ENCODE data around the gene MLPH.

The MLPH gene

DNA sequence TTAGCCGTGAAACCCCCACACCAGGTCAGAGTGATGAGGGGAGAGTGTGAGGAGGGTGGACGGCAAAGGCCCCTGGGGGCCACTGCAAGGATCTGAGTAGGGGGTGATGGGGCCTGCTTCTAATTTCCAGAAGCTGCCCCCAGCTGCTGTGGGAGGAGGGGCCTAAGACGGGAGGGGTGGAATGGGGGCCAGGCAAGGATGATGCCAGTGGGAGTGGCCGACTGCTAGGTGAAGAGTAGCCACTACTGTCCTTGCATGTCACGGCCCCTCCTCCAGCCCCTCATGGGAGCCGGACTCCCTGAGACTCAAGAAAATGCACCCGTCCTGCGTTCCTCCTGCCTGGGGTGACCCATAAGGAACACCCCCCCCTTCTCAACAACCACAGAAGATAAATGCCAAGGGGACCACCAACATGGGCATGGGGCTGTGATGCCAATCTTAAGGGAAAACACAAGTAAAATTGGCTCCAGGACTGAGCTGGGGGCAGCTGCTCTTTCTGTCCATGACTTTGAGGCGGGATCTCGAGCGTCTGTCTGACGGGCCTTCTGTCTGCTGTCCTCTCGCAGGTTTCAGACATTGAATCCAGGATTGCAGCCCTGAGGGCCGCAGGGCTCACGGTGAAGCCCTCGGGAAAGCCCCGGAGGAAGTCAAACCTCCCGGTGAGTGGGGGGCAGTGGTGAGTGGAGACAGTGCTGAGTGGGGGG, 55.1 kb downstream of the MLPH start:
- DNase-seq (ENCODE audit: low read depth) = no peak
- H3K4me3 ChIP-seq (ENCODE audit: low read depth, low read length) = no peak overlapping the region
- no peak for TF ChIP-seq CTCF (IDR thresholded peaks at IDR 0.05; ENCODE audit: insufficient read depth, low read depth, low read length, missing control alignments)

GRCh38 chr2:237546040-237546875, 59.2 kb downstream of the MLPH start:
- no peak overlapping the region for H3K4me3 ChIP-seq (ENCODE audit: low read depth, low read length)
- DNase-seq (ENCODE audit: low read depth) = no peak
- no peak for TF ChIP-seq CTCF (IDR thresholded peaks at IDR 0.05; ENCODE audit: insufficient read depth, low read depth, low read length, missing control alignments)

DNA sequence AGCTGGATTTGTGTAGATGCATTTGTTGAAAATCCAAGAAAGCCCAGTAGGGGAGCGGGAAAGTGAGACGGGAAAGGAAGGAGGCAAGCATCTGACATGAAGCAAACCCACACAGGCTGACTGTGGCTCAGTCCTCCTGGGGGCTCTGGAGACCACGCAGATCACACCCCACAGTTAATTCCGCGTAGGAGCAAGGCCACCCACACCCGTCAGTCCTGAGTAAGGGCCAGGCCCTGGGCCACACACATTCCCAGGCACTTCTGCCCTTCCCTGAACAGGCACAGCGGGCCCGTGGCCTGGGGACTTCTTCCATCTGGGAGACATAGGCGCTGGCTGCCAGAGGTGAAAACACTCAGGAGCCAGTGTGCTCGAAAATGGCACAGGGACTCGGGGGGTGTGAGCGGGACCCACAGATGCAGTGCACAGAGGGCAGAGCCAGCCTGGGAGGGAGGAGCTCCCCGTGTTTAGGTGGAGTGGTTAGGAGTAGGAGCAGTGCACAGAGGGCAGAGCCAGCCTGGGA, 59.9 kb downstream of the MLPH start:
- no peak overlapping the region for H3K4me3 ChIP-seq (ENCODE audit: low read depth, low read length)
- TF ChIP-seq CTCF (IDR thresholded peaks at IDR 0.05; ENCODE audit: insufficient read depth, low read depth, low read length, missing control alignments) = no peak
- DNase-seq (ENCODE audit: low read depth) = no peak

DNA sequence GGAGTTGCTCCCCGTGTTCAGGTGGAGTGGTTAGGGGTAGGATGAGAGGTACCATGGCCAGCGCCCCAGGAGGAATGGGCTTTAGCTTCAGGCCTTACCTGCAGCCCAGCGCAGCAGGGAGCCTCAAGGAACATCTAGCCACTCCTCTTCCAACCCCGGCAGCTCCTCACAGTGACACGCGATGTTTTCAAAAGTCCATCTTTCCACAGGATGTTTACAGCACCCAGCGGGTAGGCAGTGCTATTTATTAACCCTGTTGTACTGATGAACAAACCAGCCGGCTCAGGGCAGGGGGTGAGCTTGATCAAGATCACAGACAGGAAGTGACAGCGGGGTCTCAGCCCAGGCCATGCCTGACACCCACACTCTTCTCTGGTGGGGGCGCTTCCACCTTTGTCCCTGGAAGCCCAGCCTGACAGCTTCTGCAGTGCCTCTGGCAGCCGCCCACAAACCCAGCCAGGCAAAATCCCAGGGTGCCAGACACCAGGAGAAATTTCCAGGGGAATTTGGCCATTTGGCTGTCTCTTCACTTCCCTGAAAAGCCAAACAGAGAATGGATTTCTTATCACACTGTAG, 60.9 kb downstream of the MLPH start:
- no peak for TF ChIP-seq CTCF (IDR thresholded peaks at IDR 0.05; ENCODE audit: insufficient read depth, low read depth, low read length, missing control alignments)
- no peak overlapping the region for H3K4me3 ChIP-seq (ENCODE audit: low read depth, low read length)
- no peak for DNase-seq (ENCODE audit: low read depth)

DNA sequence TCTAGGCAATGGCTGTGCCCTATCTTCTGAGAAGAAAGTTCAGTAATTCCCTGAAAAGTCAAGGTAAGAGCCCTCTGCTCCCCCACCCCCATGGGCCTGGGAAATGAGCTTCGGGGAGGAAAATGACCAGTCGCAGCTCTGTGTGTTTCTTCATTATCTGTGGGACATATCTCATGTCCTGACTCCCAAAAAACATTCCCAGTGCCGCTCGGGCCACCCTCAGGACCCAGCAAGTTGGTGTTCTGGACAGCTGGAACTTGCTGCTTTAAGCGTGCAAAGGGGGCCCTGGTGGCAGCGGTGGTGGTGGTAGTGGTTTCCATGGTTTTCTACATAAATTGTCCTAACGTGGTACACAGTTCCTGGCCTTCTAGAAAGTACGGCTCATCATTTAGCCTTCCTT, 62.2 kb downstream of the MLPH start:
- no peak overlapping the region for H3K4me3 ChIP-seq (ENCODE audit: low read depth, low read length)
- TF ChIP-seq CTCF (IDR thresholded peaks at IDR 0.05; ENCODE audit: insufficient read depth, low read depth, low read length, missing control alignments) = no peak
- no peak for DNase-seq (ENCODE audit: low read depth)

- H3K4me3 ChIP-seq (ENCODE audit: low read depth, low read length) = no peak overlapping the region
- no peak for DNase-seq (ENCODE audit: low read depth)
- no peak for TF ChIP-seq CTCF (IDR thresholded peaks at IDR 0.05; ENCODE audit: insufficient read depth, low read depth, low read length, missing control alignments)
Measured at GRCh38 chr2:237549643-237550415, 62.8 kb downstream of the MLPH start.

All from GM12865 (cell line).